IMR-90 (cell line): ENCODE measurements around the gene PCDHA5.
"Not testable (repeated sequence)": the region's sequence is repeated elsewhere in the genome, so short reads cannot be mapped to it uniquely, and the experiment has no call there.

Experiments used
- BHLHE40 ChIP-seq: fragments of 150-350 bp; IDR thresholded peaks from 2 replicates; pipeline ENCODE4 v1.6.1; 2016; ENCODE audit warnings: mild to moderate bottlenecking, low read depth, low read length
- TF ChIP-seq, protein P1 (sequence below): conservative IDR thresholded peaks from 2 replicates; pipeline ENCODE4 v1.5.1; 2012; ENCODE audit warnings: mild to moderate bottlenecking, low read depth, low read length, improper control_type of control experiment

DNA sequence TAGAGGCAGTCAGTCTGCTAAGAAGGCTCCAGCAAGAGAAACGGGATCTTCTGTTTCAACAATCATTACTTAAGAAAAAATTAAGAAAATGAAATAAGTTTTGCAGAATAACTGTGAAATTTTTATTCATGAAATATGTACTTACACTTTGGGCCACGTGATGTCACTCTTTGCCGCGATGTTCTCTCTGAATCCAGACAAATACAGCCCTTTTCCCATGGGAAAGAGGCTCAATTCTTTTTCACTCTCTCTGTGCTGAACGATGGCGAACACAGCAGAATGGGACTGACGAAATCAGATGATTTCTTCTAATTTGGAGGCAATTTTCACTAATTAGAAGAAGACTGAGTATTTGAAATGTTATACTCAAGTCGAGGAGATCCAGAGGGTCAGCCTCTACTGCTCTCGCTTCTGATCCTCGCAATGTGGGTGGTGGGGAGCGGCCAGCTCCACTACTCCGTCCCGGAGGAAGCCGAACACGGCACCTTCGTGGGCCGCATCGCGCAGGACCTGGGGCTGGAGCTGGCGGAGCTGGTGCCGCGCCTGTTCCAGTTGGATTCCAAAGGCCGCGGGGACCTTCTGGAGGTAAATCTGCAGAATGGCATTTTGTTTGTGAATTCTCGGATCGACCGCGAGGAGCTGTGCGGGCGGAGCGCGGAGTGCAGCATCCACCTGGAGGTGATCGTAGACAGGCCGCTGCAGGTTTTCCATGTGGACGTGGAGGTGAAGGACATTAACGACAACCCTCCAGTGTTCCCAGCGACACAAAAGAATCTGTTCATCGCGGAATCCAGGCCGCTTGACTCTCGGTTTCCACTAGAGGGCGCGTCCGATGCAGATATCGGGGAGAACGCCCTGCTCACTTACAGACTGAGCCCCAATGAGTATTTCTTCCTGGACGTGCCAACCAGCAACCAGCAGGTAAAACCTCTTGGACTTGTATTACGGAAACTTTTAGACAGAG lies 27.0 kb downstream of the PCDHA5 start, which contains the start of gene PCDHA9:
- TF ChIP-seq, protein P1, sequence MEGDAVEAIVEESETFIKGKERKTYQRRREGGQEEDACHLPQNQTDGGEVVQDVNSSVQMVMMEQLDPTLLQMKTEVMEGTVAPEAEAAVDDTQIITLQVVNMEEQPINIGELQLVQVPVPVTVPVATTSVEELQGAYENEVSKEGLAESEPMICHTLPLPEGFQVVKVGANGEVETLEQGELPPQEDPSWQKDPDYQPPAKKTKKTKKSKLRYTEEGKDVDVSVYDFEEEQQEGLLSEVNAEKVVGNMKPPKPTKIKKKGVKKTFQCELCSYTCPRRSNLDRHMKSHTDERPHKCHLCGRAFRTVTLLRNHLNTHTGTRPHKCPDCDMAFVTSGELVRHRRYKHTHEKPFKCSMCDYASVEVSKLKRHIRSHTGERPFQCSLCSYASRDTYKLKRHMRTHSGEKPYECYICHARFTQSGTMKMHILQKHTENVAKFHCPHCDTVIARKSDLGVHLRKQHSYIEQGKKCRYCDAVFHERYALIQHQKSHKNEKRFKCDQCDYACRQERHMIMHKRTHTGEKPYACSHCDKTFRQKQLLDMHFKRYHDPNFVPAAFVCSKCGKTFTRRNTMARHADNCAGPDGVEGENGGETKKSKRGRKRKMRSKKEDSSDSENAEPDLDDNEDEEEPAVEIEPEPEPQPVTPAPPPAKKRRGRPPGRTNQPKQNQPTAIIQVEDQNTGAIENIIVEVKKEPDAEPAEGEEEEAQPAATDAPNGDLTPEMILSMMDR: not testable (repeated sequence)
- not testable (repeated sequence) for TF ChIP-seq BHLHE40
